NCI-H2029 (cell line): ENCODE results near the gene OSBPL7.

Experiments
- DNase-seq: peaks from one replicate; lab custom pipeline; 2025; lab: John Stamatoyannopoulos, UW

Gene OSBPL7

DNA sequence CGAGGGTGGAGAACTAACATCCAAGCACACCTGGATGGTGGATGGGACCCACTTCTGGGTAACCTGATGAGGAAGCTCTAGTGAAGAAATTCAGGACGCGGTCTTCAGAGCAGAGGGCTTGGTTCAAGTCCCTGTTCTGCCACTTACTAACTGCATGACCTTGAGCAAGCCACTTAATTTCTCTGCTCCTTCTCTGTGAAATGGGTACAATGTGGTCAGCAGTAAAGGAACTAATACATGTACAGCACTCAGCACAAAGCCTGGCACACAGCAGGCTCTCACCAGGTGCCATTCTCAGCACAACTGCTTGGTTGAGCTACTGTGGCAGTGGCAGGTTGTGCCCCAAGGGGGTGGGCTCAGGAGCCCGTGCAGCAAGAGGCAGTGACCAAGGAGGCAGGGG lies 1.9 kb upstream of the OSBPL7 start:
- no peak for DNase-seq

GRCh38 chr17:47822785-47823184 lies 1.2 kb upstream of the OSBPL7 start:
- no peak for DNase-seq

- DNase-seq = no peak
These were observed 567 bp downstream of the OSBPL7 start for GRCh38 chr17:47821031-47821423.

DNA sequence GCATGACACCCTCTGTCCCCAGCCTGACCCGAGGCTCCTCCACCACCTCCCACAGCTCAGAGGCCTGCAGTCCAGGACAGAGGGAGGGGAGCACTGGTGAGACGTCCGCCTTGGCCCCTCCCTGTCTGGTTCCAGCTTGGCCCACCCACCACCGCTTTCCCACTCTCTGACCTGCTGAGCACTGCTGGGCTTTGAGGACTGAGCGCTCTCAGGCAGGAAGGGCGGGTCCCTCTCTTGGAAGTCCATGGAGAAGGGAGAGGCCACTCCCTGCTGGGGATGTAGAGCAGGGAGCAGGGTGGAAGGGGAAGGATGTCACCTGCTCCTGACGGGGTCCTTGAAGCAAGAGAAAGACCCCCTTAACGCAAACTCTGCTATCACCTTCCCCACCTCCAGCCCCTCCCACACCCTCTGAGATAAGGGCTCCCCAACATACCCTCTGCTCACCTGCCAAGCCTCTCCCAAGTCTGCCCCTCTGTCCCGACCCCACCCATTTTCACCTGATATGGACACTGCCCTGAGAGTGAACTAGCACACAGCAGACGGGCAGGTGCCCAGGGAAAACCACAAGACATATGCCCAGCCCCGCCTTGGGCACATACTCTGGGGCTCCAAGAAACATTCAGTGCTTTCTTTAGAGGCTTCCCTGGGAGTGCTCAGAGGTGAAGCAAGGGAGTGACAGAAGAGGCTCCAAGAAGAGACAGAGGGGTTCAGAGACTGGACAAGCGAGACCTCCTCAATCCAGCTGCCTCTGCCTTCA lies 1.4 kb downstream of the OSBPL7 start:
- no peak for DNase-seq

DNA sequence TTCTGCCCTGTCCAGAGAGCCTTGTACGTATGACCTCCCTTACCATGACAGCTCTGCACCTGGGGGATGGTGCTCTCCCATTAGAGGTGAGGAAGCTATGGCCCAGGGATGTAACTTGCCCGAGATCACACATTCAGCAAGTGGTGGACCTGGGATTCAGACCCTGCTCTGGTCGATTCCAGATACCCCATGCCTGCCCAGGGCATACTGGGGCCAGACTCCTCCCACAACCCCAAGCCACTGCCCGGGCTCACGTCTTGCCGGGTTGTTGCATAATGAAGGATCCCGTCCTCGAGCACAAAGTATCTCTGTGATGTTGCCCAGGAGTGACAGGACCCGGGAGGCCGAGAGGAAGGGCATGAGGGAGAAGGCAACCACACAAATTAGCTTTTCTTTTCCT lies 2.1 kb downstream of the OSBPL7 start:
- DNase-seq = no peak

- DNase-seq = no peak
These were observed 3.4 kb downstream of the OSBPL7 start for GRCh38 chr17:47818002-47818695.

- no peak for DNase-seq
These were observed 4.6 kb downstream of the OSBPL7 start for GRCh38 chr17:47816947-47817346.

DNA sequence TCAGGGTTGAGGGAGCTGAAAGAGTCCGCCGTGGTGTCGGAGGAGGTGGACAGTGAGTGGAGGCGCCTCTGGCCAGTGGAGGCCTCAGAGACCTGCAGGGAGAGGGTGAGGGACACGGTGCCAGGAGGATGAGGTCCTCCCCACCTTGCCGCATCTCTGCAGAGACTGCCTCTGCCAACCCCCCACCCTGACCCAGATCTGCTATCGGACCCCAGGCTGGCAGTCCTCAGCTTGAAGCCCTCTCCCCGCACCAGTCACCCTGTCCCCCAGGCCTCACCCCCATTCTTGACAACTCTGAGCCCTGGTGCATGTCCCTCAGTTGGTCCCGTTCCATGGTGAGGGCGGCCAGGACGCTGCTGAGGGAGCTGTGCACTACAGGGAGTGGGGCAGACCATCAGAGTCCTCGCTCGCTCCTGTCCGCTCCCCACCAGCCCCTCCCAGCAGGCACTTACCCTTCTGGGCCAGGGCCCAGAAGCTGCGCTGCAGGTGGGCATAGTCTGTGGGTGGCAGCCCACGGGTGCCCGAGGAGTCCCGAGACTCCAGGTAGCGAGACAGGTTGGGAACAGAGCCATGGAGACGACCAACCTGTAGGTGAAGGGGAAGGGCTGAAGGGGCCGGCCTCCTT lies 5.4 kb downstream of the OSBPL7 start:
- DNase-seq = no peak

GRCh38 chr17:47815106-47815918 lies 6.3 kb downstream of the OSBPL7 start:
- DNase-seq = no peak

- no peak for DNase-seq
These were observed 8.0 kb downstream of the OSBPL7 start for GRCh38 chr17:47813512-47814031.

DNA sequence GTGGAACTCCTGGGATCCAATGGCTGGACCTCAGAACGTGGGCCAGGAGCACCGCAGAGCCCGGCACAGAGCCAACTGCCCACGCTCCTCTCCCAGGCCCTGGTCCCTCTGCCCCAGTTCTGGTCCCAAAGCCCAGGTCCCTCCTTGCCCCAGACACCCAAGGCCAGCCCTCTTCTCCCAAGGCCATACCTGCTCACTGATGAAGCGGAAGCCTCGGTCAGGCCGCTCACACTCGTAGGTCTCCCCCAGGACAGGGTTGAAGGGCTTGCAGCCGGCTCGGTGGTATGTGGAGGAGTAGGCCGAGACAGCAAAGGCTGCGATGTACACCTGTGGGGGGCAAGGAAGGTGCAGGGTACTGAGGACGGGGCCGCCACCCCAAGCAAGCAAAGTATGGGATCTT lies 8.5 kb downstream of the OSBPL7 start:
- DNase-seq = no peak

- DNase-seq = no peak
These were observed 9.3 kb downstream of the OSBPL7 start for GRCh38 chr17:47812146-47812920.

DNA sequence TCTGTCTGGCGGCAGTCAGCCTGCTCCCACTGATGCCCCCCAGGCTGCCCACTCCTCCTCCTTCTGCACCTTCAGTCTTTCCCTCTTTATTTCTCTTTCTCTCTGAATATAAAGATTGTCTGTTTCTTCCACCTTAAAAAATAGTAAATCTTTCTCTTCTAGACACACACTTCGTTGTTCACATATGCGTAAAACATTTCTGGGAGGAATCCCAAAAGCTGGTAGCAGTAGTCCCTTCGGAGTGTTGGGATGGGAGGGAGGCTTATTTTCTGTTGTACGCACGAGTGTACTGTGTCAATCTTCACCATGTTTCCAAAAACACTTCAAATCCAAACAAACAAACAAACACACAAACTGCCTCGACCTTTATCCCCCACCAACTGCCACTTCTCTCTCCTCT lies 9.9 kb downstream of the OSBPL7 start:
- DNase-seq = no peak

GRCh38 chr17:47810901-47811635 lies 10.5 kb downstream of the OSBPL7 start:
- DNase-seq = no peak

GRCh38 chr17:47810200-47810821 lies 11.3 kb downstream of the OSBPL7 start:
- no peak for DNase-seq

DNA sequence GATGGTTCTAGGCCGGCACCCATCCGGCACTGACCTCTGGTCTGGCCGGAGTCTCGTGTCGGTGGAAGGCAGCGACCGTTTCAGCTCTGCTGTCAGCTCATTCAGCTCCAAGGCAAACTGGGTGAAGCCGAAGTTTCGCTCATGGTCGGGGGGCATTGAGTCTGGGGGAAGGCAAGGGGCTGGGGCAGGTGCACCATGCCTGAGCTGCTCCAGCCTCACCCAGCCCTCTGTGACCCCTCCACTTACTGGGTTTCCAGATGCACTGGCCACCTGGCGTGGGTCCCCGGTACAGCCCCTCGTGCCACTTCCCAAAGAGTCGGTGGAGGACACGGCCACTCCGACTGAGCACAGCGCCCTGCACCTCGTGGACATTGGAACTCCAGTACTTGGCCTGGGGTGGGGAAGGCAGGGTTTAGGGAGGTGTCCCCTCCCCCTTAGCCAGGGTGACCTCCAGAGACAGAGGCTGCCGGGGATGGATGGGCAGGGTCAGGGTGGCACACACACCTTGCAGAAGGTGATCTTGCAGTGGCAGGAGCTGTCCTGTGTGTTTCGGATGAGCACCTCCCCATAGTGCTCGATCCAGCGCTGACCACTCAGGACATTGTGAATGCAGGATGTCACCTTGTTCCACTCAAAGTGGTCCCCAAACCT lies 12.6 kb downstream of the OSBPL7 start:
- no peak for DNase-seq

DNA sequence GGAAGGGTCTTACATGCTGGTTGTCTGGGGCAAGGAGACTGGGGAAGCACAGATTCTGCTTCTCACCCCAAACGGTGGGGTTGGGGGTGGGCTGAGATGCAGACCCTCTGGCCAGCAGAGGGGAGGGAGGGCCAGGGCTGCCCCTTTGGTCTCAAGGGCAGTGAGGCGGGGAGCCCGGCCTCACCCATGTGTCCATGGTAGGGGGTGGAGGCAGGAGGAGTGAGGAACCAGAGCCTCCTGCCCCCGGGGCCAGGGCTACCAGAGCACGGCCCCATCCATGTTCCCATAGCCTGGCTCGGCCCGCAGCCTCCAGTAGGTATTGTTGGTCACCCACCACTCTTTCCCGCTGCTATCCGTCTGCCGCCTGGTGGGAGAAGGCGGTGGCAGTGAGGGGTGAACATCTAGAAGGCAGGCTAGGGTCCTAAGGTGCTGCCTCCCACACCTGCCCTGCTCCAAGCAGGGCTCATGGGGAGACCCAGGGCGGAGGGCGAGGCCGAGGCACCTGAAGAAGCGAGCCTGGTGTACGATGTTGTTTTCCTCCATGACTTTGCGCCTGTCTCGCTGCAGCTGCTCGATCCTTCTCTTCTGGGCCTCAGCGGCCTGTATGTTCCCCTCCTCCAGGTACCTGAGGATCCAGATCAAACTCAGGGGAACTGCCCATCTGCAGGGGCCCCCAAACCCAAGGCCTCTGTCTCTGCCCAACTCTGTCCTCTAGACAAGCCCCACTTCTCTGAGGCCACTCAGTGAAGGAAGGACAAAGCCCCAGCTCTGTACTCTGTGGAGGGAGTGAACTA lies 13.4 kb downstream of the OSBPL7 start:
- no peak for DNase-seq

- no peak for DNase-seq
These were observed 14.2 kb downstream of the OSBPL7 start for GRCh38 chr17:47807421-47807820.

GRCh38 chr17:47806913-47807255 lies 14.7 kb downstream of the OSBPL7 start:
- no peak for DNase-seq
